HG02840 (cell line): ENCODE data around the gene HIGD1B.

ENCODE experiments used
- ATAC-seq: cut with Tn5 transposase; IDR thresholded peaks from one replicate; pipeline ENCODE4 v1.9.1; 2021; ENCODE audit warnings: mild to moderate bottlenecking, moderate library complexity, moderate number of reproducible peaks; ENCODE audit not compliant: unreplicated experiment, low FRiP score

Gene HIGD1B

DNA sequence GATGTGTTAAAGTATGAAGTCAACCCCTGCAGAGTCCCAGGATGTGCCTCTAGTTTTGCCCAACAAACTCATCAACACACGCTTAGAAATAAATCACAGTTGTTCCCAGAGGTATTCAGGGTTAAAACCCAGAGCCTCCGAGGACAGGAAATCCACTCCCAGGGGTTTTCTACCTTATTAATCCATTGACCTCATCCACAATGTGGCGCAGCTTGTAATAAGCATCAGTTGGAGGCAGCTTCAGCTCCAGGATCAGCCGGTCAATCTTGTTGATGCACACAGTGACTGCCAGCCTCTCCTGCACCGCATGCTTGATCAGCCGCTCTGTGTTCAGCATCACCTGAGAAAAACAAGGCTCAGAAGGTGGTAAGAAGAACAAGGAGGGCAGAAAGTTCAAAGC is 28.1 kb downstream of the HIGD1B start:
- no peak for ATAC-seq

DNA sequence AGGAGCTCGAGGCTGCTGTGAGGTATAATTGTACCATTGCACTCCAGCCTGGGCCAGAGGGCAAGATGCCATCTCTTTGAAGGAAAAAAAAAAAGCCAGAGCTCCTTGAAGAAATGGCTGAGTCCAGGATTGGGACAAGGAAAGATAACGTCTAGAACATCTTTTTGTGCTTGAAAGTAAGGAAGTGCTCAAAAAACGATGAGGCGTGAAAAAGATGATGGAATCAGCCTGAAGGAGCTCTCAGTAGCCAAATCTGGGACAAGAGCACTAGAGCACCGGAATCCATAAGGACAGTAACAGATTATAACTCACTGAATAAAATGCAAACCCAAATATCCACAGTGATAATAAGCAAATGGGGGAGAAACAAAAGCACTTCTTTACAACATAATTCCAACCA is 29.4 kb downstream of the HIGD1B start:
- ATAC-seq, result no peak

DNA sequence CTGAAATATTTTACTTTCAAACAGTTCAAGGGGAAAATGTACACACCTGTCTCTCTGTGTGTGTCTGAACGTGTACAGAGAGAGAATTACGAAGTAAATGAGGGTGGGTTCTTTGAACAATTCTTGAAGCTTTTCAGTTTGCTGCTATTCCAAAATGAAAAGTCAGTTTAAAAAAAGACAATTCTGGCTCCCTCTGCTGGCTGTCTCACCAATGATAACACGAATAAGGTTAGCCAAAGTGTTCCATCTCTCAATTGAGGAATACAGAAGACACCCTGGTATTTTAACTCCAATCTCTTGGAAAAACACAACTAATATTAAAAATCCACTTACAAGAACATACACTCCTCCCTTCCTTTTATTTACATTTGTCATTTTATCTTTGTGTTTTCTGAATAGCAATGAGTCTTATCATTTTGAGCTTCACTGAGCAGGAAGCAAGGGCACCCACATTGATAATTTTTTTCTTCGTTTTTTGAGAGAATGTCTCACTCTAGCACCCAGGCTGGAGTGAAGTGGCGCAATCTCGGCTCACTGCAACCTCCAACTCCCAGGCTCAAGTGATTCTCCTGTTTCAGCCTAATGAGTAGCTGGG is 31.0 kb downstream of the HIGD1B start:
- no peak for ATAC-seq

DNA sequence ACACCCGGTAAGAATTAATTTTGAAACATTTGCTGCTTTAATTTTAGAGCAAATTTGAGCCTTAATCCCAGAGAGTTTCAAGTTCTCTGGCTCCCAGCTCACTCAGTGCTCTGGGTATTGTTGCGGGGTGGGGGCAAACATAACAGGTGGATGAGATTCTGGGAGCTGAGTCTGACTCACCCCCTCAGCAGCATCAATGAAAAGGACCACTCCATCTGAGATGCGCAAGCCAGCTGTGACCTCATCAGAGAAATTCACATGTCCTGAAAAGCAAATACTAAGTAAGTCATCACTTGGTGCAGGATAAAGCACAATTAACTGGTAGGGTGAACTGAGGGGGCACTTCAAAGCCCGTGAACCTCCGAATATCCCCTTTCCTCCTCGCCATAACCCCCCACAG is 31.7 kb downstream of the HIGD1B start:
- ATAC-seq, result no peak

DNA sequence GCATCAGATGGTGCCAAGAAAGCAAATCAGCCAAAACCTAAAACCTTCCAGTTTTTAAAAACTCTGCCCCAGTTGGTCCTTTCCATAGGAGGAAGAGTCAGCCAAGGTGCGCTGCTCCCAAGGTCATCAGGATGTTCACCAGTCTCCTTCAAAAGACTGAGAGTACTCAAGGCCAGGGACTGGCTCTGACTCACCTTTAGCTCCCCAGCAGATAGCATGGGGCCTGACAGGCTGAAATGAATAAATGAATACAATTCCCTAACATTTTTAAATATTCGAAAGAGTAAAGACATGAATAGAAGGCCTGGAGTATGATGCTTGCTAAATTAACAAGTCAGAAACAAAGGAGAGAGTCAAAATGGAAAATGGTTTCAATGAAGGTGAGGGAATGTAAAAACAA is 32.4 kb downstream of the HIGD1B start:
- ATAC-seq, result no peak

DNA sequence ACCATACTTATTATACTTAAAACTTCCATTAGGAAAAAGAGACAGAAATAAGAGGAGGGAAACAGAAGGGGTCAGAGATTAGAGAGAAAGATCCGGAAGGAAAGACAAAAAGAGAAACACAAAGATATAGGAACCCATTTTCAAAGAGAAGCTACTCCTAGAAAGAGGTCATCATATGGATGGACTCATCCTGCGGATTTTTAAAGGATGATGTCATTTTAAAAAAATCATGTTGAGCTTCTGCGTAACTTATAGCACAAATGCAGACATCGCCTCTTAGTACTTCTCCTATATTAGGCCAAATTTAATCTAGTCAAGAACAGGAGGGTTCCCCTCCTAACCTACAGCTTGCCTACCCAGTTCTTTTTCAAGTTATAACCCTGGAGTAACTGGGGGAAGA is 33.5 kb downstream of the HIGD1B start:
- no peak for ATAC-seq

DNA sequence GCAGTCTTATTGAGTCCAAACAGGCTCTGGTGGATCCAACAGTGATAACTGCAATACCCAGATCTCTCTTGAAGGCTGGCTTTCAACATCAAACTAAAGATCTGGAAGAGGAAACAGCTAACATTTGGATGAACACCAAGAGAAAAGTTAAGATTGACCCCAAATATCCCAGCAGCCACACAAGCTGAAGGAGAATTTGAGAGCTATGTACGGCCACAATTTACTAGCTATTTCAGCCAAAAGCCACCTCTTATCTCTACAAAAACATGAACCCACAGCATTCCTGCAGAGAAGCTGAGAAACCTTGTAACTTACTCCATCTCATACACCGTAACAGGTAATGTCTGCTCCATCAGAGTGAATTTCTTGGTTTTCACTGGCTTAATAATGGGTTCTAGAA is 37.3 kb downstream of the HIGD1B start:
- no peak for ATAC-seq

DNA sequence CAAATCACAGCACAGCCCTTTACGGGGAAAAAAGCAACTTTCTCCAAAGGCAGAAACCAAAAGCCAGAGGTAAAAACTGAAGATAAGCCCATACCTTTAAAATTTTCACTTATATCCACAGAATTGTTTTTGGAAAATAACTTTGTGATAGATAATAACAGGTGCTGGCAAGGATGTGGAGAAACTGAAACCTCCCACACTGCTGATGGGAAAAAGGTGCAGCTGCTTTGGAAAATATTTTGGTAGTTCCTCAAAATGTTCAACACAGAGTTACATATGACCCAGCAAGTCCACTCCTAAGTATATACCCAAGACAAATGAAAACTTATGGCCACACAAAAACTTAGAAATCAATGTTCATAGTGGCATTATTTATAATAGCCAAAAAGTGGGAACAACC is 39.3 kb downstream of the HIGD1B start:
- ATAC-seq, result no peak

DNA sequence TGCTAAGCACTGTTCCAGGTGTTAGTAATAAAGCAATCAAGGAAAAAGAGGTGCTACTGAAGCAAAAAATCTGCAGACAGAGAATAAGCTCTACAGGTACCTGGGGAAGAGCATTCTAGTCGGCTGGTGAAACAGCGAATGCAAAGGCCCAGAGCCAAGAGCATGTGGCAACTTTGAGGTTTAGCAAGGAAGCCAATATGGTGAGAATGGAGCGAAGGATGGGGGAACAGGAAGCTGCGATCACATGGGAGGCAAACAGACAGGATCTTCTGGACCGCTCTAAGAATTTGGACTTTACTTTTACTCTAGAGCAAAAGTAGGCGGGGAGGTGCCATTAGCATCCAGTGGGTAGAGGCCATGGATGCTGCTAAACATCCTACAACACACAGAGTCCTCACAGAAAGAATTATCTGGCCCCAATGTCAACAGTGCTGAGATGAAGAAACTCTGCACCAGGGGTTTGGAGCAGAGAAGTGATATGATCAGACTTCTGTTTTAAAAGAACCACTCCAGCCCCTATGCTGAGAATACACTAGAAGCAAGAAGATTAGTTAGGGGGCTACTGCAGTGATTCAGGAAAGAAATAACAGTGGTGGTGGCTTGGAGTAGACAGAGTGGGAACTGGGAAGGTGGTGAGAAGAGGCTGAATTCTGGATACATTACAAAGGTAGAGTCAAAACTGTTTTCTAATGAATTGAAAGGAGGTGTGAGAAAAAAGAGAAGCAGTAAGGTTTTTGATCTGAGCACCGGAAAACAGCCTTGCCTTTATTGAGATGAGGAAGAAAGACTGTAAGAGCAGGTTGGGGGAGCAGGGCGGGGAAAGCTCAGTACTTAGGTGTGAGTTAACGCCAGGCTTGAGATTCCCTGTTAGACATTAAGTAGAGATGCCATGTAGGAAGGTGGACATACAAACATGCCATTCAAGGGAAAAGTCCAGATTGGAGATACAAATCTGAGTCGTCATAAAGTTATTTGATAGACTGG is 40.6 kb downstream of the HIGD1B start:
- no peak for ATAC-seq

DNA sequence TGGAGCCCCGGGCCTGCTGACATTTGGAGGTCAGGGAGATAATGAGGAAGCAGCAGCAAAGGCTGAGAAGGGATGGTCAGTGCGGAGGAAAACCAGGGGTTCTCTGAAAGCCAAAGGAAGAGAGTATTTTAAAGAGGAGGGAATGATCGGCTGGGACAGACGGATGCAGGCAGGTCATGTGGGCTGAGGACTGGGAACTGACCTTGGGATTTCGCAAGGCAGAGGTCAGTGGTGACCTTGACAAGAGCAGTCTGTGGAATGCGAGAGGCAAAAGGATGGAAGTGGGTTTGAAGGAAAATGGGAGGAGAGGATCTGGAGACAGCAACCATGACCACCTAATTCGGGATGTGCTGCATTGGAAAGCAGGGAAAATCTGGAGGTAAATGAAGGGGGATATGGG is 41.3 kb downstream of the HIGD1B start:
- no peak for ATAC-seq

DNA sequence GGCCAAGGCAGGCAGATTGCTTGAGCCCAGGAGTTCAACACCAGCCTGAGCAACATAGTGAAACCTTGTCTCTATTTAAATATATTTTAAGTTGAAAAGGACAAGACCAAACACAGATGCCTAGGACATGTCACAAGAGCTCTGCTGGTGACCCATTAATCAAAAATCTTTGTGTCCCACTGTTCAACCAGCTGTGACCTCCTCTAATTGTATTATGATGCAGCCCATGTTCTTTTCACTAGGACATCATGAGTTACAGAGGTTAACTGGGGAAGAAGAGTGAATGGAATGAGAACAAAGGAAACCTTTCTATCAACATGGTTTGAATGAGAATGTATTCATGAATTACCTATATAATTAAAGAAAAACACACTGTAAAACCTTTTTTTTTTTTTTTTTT is 44.6 kb downstream of the HIGD1B start:
- ATAC-seq, result no peak

DNA sequence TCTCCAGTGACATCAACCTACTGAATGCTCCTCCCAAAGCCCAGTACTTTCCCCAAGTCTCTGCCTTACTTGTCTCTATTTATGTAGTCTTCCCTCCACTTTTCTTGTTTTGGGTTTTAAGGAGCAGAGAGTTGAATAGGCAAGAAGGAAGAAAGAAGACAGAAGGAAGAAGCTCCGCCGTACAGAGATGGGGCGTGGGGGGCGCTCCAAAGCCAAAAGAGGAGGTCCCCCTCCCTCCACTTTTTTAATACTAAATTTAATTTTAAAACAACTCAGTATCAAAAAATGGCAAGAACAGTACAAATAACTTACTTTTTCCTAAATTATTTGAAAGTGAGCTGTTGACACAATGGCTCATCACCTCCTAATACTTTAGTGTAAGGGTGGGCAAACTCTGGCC is 47.0 kb downstream of the HIGD1B start:
- ATAC-seq, result no peak

DNA sequence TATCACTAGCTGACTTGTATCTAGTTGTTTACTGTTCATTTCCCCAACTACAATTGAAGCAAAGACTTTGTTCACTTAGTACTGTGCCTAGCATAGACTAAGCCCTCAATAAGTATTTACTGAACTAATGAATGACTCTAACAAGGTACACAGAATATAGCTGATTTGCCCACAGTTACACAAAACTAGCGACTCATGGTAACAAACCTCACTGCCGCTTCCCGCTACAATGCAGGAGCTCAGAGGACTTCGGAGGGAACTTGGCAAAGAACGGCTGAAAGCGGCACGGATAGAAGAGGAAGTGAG is 51.0 kb downstream of the HIGD1B start:
- ATAC-seq, result no peak

DNA sequence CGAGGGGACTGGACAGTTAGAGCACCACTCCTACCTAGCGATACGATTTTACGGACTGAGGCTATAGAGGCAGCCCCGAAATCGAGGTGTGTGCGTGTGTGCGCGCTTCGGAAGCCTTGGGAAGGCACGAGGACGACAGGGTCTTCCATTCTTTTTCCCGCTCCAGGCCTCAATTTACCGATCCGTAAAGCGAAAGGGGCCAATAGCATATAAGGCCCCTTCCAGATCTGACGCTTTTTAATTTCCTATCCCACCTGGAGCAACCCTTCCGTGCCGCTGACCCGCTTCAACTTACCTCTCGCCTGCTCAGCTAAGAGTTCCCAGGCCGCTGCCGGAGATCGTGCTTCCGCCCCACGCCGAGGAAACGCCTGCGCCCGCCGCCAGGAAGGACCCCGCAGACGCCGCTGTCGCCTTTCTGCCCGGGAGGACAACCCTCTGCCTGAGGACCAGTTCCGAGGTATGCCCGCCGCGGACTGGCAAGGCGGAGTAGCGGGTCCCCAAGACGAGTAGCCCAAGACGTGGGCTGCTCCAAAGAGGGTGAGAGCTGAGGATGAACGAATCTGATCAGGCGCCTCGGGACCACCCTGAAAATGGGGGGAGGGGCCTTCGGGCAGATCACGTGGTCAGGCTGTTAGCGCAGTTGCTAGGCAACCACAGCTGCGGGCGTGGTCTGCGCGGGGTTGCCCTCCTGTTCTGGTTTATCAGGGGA is 51.5 kb downstream of the HIGD1B start, which contains the start of gene EFTUD2:
EFTUD2 (minus strand) TSS at position 372 of the 709 bp plus-strand sequence. CDS start 4,924 bp downstream, outside the sequence.
- ATAC-seq, result peak; percentile 82
